ENCODE results near the gene SLC25A34. TPM values are rescaled to one million over a fixed set of nuclear protein-coding genes. Genes with fewer than 3 reads are reported as not detected.

Gene SLC25A34
- total and polyA plus RNA-seq, 2 of the 13 experiments (the other 11 are each of a cell fraction or from before 2014, with no cell fraction given): 0.13 to 0.18 TPM

DNA sequence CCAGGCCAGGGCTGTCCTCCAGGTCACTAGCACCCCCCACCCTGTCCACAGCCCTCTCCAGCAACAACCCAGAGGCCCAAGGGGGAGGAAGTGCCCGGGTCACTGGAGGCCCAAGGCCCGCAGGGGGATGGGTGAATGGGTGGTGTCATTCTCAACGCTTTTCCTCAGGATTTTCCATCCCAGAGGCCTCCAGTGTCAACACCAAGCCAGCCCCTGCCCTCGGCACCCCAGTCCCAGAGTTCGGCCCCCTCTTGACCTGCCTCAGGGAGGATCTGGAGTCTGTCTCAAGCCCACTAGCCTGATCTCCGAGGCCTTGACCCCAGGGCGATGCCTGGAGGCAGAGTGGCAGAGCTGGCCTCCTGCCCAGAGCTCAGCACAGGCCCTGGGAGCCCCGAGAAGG is 11.3 kb downstream of the SLC25A34 start (continued):
- TF ChIP-seq, protein P1, sequence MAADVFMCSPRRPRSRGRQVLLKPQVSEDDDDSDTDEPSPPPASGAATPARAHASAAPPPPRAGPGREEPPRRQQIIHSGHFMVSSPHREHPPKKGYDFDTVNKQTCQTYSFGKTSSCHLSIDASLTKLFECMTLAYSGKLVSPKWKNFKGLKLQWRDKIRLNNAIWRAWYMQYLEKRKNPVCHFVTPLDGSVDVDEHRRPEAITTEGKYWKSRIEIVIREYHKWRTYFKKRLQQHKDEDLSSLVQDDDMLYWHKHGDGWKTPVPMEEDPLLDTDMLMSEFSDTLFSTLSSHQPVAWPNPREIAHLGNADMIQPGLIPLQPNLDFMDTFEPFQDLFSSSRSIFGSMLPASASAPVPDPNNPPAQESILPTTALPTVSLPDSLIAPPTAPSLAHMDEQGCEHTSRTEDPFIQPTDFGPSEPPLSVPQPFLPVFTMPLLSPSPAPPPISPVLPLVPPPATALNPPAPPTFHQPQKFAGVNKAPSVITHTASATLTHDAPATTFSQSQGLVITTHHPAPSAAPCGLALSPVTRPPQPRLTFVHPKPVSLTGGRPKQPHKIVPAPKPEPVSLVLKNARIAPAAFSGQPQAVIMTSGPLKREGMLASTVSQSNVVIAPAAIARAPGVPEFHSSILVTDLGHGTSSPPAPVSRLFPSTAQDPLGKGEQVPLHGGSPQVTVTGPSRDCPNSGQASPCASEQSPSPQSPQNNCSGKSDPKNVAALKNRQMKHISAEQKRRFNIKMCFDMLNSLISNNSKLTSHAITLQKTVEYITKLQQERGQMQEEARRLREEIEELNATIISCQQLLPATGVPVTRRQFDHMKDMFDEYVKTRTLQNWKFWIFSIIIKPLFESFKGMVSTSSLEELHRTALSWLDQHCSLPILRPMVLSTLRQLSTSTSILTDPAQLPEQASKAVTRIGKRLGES (CRISPR knock-in tag; IDR thresholded peaks at IDR 0.05; ENCODE audit: borderline replicate concordance): no peak
- TF ChIP-seq ZNF614 (CRISPR knock-in tag; IDR thresholded peaks at IDR 0.05; ENCODE audit: borderline replicate concordance) (no peak), PHF21A (CRISPR knock-in tag; IDR thresholded peaks at IDR 0.05) (0 out of 2 replicates have a peak, but pooled peaks have one; percentile 30), ZNF589 (CRISPR knock-in tag; conservative IDR thresholded peaks at IDR 0.05) (no peak), ZFX (CRISPR knock-in tag; IDR thresholded peaks at IDR 0.05; ENCODE audit: low read depth) (peak; percentile 78), ZZZ3 (CRISPR knock-in tag; IDR thresholded peaks at IDR 0.05; ENCODE audit: borderline replicate concordance) (0 out of 2 replicates have a peak, but pooled peaks have one; percentile 37), GABPB1 (CRISPR knock-in tag; IDR thresholded peaks at IDR 0.05) (0 out of 2 replicates have a peak, but pooled peaks have one; percentile 25), ZFP36 (IDR thresholded peaks at IDR 0.05; ENCODE audit: borderline replicate concordance, low read depth, low read length, partially characterized antibody) (no peak), EHMT2 (IDR thresholded peaks at IDR 0.05; ENCODE audit: borderline replicate concordance, low read depth, low read length) (no peak), ZNF572 (CRISPR knock-in tag; IDR thresholded peaks at IDR 0.05) (0 out of 2 replicates have a peak, but pooled peaks have one; percentile 17), RFXAP (CRISPR knock-in tag; IDR thresholded peaks at IDR 0.05; ENCODE audit: borderline replicate concordance) (no peak)
- TF ChIP-seq, protein P2, sequence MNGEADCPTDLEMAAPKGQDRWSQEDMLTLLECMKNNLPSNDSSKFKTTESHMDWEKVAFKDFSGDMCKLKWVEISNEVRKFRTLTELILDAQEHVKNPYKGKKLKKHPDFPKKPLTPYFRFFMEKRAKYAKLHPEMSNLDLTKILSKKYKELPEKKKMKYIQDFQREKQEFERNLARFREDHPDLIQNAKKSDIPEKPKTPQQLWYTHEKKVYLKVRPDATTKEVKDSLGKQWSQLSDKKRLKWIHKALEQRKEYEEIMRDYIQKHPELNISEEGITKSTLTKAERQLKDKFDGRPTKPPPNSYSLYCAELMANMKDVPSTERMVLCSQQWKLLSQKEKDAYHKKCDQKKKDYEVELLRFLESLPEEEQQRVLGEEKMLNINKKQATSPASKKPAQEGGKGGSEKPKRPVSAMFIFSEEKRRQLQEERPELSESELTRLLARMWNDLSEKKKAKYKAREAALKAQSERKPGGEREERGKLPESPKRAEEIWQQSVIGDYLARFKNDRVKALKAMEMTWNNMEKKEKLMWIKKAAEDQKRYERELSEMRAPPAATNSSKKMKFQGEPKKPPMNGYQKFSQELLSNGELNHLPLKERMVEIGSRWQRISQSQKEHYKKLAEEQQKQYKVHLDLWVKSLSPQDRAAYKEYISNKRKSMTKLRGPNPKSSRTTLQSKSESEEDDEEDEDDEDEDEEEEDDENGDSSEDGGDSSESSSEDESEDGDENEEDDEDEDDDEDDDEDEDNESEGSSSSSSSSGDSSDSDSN (CRISPR knock-in tag; IDR thresholded peaks at IDR 0.05): peak; percentile 35; the same call in 1 of the 2 replicates
- TF ChIP-seq, protein P3, sequence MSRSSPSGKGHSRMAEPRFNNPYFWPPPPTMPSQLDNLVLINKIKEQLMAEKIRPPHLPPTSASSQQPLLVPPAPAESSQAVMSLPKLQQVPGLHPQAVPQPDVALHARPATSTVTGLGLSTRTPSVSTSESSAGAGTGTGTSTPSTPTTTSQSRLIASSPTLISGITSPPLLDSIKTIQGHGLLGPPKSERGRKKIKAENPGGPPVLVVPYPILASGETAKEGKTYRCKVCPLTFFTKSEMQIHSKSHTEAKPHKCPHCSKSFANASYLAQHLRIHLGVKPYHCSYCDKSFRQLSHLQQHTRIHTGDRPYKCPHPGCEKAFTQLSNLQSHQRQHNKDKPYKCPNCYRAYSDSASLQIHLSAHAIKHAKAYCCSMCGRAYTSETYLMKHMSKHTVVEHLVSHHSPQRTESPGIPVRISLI (CRISPR knock-in tag; IDR thresholded peaks at IDR 0.05; ENCODE audit: borderline replicate concordance): peak; percentile 59; the same call in 1 of the 2 replicates
- TF ChIP-seq, protein P4, sequence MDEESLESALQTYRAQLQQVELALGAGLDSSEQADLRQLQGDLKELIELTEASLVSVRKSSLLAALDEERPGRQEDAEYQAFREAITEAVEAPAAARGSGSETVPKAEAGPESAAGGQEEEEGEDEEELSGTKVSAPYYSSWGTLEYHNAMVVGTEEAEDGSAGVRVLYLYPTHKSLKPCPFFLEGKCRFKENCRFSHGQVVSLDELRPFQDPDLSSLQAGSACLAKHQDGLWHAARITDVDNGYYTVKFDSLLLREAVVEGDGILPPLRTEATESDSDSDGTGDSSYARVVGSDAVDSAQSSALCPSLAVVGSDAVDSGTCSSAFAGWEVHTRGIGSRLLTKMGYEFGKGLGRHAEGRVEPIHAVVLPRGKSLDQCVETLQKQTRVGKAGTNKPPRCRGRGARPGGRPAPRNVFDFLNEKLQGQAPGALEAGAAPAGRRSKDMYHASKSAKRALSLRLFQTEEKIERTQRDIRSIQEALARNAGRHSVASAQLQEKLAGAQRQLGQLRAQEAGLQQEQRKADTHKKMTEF (CRISPR knock-in tag; IDR thresholded peaks at IDR 0.05): 0 out of 2 replicates have a peak, but pooled peaks have one; percentile 37
- TF ChIP-seq, protein P5, sequence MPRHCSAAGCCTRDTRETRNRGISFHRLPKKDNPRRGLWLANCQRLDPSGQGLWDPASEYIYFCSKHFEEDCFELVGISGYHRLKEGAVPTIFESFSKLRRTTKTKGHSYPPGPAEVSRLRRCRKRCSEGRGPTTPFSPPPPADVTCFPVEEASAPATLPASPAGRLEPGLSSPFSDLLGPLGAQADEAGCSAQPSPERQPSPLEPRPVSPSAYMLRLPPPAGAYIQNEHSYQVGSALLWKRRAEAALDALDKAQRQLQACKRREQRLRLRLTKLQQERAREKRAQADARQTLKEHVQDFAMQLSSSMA (CRISPR knock-in tag; IDR thresholded peaks at IDR 0.05): no peak
- TF ChIP-seq, protein P6, sequence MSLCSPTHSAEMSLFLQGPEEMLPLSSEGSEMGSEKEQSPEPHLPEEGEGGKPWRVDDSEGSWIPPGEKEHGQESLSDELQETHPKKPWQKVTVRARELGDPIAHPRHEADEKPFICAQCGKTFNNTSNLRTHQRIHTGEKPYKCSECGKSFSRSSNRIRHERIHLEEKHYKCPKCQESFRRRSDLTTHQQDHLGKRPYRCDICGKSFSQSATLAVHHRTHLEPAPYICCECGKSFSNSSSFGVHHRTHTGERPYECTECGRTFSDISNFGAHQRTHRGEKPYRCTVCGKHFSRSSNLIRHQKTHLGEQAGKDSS (CRISPR knock-in tag; IDR thresholded peaks at IDR 0.05; ENCODE audit: borderline replicate concordance, low read depth): no peak
- TF ChIP-seq, protein P7, sequence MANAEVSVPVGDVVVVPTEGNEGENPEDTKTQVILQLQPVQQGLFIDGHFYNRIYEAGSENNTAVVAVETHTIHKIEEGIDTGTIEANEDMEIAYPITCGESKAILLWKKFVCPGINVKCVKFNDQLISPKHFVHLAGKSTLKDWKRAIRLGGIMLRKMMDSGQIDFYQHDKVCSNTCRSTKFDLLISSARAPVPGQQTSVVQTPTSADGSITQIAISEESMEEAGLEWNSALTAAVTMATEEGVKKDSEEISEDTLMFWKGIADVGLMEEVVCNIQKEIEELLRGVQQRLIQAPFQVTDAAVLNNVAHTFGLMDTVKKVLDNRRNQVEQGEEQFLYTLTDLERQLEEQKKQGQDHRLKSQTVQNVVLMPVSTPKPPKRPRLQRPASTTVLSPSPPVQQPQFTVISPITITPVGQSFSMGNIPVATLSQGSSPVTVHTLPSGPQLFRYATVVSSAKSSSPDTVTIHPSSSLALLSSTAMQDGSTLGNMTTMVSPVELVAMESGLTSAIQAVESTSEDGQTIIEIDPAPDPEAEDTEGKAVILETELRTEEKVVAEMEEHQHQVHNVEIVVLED (CRISPR knock-in tag; IDR thresholded peaks at IDR 0.05; ENCODE audit: borderline replicate concordance): no peak
